ENCODE measurements around the gene CACNA2D2.
A peak's percentile ranks its signal among the peaks of the same experiment; 100 is the strongest.

CACNA2D2 gene

DNA sequence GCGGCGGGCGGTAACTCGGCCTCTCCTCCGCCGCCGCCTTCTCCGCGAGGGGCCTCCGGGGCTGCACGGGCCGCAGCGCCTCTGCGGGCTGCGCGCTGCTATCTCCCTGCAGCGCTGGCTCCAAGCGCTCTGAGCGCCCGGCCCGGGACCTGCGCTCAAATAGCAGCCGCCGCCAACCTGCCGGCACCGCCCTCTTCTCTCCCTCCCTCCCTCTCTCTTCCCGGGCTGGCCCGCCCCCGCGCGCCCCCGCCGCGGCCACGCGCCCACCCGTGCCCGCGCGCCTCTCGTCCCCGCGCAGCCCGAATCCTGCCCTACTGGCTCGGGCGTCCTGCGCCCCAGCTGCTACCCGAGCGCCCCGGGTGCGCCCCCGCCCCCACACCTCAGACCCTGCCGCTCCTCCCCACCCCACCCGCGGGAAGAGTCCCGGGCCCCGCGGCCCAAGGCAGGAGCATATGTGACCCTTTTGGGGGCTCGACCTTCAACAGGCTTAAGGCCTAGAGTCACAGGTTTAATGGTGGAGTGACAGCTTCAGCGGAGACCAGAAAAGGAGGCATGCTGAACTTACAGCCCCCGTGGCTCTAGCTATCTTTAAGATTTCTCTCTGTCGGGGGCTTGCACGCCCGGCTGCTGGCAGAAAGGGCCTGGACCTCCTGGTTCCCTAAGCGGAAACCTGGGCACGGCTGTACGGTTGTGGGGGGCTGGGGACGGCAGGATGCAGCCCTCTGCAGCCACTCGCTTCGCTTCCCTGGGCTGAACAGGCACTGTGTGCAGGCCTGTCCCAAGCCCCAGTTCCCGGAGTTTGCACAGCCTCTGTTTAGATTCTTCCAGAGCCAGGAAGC is at the start of gene CACNA2D2:
TSS of gene CACNA2D2 (minus strand) at position 131 of the 839 bp plus-strand sequence. CDS start 211 bp downstream, outside the sequence.
- TF ChIP-seq, protein P1, sequence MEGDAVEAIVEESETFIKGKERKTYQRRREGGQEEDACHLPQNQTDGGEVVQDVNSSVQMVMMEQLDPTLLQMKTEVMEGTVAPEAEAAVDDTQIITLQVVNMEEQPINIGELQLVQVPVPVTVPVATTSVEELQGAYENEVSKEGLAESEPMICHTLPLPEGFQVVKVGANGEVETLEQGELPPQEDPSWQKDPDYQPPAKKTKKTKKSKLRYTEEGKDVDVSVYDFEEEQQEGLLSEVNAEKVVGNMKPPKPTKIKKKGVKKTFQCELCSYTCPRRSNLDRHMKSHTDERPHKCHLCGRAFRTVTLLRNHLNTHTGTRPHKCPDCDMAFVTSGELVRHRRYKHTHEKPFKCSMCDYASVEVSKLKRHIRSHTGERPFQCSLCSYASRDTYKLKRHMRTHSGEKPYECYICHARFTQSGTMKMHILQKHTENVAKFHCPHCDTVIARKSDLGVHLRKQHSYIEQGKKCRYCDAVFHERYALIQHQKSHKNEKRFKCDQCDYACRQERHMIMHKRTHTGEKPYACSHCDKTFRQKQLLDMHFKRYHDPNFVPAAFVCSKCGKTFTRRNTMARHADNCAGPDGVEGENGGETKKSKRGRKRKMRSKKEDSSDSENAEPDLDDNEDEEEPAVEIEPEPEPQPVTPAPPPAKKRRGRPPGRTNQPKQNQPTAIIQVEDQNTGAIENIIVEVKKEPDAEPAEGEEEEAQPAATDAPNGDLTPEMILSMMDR (conservative IDR thresholded peaks at IDR 0.05; ENCODE audit: low read depth, low read length), result no peak
- no peak for DNase-seq (ENCODE audit: low read depth)
- peak within 1 kb of the TSS; percentile 17 for H3K4me3 ChIP-seq (ENCODE audit: low read length)

DNA sequence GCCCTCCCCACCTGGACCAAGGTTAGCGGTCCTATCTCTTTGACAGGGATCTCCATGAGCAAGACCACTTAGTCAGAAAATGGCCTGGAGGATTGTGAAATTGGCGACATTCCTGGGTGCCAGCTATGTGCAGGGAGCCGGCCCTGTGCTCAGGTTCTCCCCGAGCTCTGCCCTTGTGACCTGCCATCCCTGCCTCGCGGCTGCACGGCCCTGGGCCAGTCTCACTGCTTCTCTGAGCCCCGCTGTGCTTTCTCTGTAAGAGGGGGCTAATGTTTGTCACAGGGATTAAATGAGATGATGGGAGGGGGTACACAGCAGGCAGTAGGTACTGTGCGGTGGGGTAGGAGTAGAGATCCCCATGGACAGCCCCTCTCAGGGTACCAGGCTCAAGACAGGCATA is 49.2 kb upstream of the CACNA2D2 start:
- H3K4me3 ChIP-seq (ENCODE audit: low read length), result no peak overlapping the region
- TF ChIP-seq, protein P1 (conservative IDR thresholded peaks at IDR 0.05; ENCODE audit: low read depth, low read length), result no peak
- DNase-seq (ENCODE audit: low read depth), result no peak

DNA sequence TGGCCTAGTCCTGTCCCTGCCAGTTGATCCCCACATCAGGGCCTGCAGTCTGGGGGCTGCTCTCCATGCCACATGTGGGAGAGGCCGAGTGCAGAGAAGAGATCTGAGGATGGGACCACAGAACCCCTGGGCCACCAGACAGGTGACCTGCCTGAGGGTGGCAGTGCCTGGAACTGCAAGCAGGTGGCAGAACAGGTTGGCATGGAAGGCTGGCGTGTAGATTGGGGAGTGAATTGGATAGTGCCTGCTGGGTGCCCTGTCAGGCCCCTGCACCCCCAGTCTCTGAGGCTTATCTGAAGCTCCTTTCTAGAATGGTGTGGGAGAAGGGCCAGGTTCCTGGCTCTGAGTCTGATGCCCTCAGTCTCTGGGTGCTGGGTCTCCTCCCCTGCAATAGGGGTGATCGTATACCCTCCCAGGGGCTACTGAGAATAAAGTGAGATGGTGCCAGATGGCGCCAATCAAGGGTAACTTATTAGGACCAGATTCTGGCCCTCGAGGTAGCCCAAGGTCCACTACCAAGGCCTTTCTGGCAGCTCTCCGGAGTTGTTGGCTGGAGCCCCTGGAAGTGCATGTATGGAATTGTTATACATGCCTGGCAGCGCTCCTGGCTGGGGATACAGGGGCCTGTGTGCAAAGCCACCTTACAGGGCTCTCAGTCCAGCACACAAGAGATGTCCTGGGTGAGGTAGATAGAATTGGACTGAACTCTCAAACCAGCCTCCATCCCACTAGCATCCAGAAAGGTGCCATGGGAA is 48.4 kb upstream of the CACNA2D2 start:
- no peak overlapping the region for H3K4me3 ChIP-seq (ENCODE audit: low read length)
- TF ChIP-seq, protein P1 (conservative IDR thresholded peaks at IDR 0.05; ENCODE audit: low read depth, low read length), result peak; percentile 23
- DNase-seq (ENCODE audit: low read depth), result no peak

DNA sequence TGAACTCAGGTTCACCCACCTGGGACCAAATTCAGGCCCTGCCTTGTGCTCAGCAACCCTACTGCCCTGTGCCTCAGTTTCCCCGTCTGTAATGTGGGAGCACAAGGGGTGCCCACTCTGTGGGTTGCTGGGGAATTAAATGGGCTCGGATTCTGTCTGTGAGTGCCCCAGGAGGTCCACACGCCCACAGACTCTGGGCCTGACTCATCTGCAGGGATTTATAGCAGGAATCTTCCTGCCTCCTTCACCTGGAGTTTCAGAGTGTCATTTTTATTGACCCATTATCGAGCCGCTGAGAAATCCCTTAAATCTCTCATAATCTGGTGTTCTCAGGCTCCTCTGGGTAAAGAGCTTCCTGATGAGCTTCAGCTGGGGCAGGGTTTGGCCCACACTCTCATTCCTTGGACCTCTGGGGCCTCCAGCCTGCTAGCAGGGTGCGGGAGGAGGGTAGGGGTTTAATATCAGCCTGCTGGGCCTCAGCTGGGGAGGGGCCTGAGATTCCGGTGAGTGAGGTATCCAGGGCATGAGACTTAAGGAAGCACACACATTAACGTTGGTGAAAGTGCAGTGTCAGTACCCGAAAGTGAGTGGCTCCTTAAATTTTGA is 47.7 kb upstream of the CACNA2D2 start:
- TF ChIP-seq, protein P1 (conservative IDR thresholded peaks at IDR 0.05; ENCODE audit: low read depth, low read length), result no peak
- H3K4me3 ChIP-seq (ENCODE audit: low read length), result no peak overlapping the region

GRCh38 chr3:50550079-50550736 is 46.8 kb upstream of the CACNA2D2 start:
- TF ChIP-seq, protein P1 (conservative IDR thresholded peaks at IDR 0.05; ENCODE audit: low read depth, low read length), result peak; percentile 78
- DNase-seq (ENCODE audit: low read depth), result no peak
- no peak overlapping the region for H3K4me3 ChIP-seq (ENCODE audit: low read length)

More for the DNA sequence above, 47.7 kb upstream of the CACNA2D2 start:
- DNase-seq (ENCODE audit: low read depth), result no peak

- no peak for DNase-seq (ENCODE audit: low read depth)
- TF ChIP-seq, protein P1 (conservative IDR thresholded peaks at IDR 0.05; ENCODE audit: low read depth, low read length), result no peak
- H3K4me3 ChIP-seq (ENCODE audit: low read length), result no peak overlapping the region
Measured at GRCh38 chr3:50549226-50549625, 45.8 kb upstream of the CACNA2D2 start.

Measured in retinal pigment epithelial cell (primary cell).